KMS-11 (cell line): ENCODE data around the gene RPTOR.

Experiments
- H2AFZ ChIP-seq: fragments of 200-600 bp; sonication (generic); 2 replicates; pipeline ENCODE4 v1.6.1; 2016; ENCODE audit warnings: antibody characterized with exemption, mixed run types, low read depth
- H3K27ac ChIP-seq: fragments of 200-600 bp; sonication (generic); 2 replicates; pipeline ENCODE4 v1.6.1; 2016; ENCODE audit warnings: mild to moderate bottlenecking, mixed run types
- H3K27me3 ChIP-seq: fragments of 200-600 bp; sonication (generic); 2 replicates; pipeline ENCODE4 v1.6.1; 2017; ENCODE audit warnings: mild to moderate bottlenecking, low read depth, mixed run types, moderate library complexity; ENCODE audit not compliant: insufficient read depth
- H3K36me3 ChIP-seq: fragments of 200-600 bp; sonication (generic); 2 replicates; pipeline ENCODE4 v1.6.1; 2017; ENCODE audit warnings: mild to moderate bottlenecking, mixed run types; ENCODE audit not compliant: insufficient read depth
- H3K4me1 ChIP-seq: fragments of 200-600 bp; sonication (generic); 2 replicates; pipeline ENCODE4 v1.6.1; 2016; ENCODE audit warnings: mild to moderate bottlenecking, low read depth, mixed run types; ENCODE audit not compliant: poor library complexity, severe bottlenecking
- H3K4me2 ChIP-seq: fragments of 200-600 bp; sonication (generic); 2 replicates; pipeline ENCODE4 v1.7.0; 2016; ENCODE audit warnings: mild to moderate bottlenecking, mixed run types
- H3K4me3 ChIP-seq: fragments of 200-600 bp; sonication (generic); IDR thresholded peaks from 2 replicates; pipeline ENCODE4 v1.6.1; 2017; ENCODE audit warnings: low read depth, low read length, mixed read lengths; ENCODE audit not compliant: insufficient read depth
- H3K79me2 ChIP-seq: fragments of 200-600 bp; sonication (generic); 2 replicates; pipeline ENCODE4 v1.6.1; 2016; ENCODE audit warnings: low read depth, mixed run types; ENCODE audit not compliant: insufficient read depth
- H3K9ac ChIP-seq: fragments of 200-600 bp; sonication (generic); 2 replicates; pipeline ENCODE4 v1.6.1; 2016; ENCODE audit warnings: mild to moderate bottlenecking, mixed run types
- H4K20me1 ChIP-seq: fragments of 200-600 bp; sonication (generic); 2 replicates; pipeline ENCODE4 v1.6.1; 2016; ENCODE audit warnings: mild to moderate bottlenecking, mixed run types; ENCODE audit not compliant: insufficient read depth
- CTCF ChIP-seq: fragments of 200-600 bp; sonication (generic); conservative IDR thresholded peaks from 2 replicates; pipeline ENCODE4 v1.6.1; 2017; ENCODE audit warnings: low read depth, mild to moderate bottlenecking, antibody characterized with exemption, low read length, moderate library complexity, mixed read lengths

The RPTOR gene

GRCh38 chr17:80693511-80693910, 148.9 kb downstream of the RPTOR start:
- H3K4me1 ChIP-seq, result no peaks in the 10 kb centered on the region
- H3K36me3 ChIP-seq, result no peaks in the 10 kb centered on the region
- no peak overlapping the region for H3K27ac ChIP-seq
- H2AFZ ChIP-seq, result no peak overlapping the region
- no peak for TF ChIP-seq CTCF
- no peak overlapping the region for H3K9ac ChIP-seq
- H4K20me1 ChIP-seq, result no peaks in the 10 kb centered on the region
- H3K27me3 ChIP-seq, result no peaks in the 10 kb centered on the region
- H3K4me2 ChIP-seq, result no peak overlapping the region
- H3K4me3 ChIP-seq, result no peak overlapping the region
- no peaks in the 10 kb centered on the region for H3K79me2 ChIP-seq

- no peak for TF ChIP-seq CTCF
- Histone ChIP-seq H3K4me1 (no peaks in the 10 kb centered on the region), H3K36me3 (no peaks in the 10 kb centered on the region), H3K79me2 (no peaks in the 10 kb centered on the region), H4K20me1 (no peaks in the 10 kb centered on the region), H2AFZ (no peak overlapping the region), H3K4me3 (no peak overlapping the region), H3K9ac (no peak overlapping the region), H3K4me2 (no peak overlapping the region), H3K27ac (no peak overlapping the region), H3K27me3 (no peaks in the 10 kb centered on the region)
These were observed 149.7 kb downstream of the RPTOR start for GRCh38 chr17:80694085-80694991.

GRCh38 chr17:80694992-80695912, 150.6 kb downstream of the RPTOR start:
- H3K4me3 ChIP-seq, result no peak overlapping the region
- no peak overlapping the region for H3K9ac ChIP-seq
- H2AFZ ChIP-seq, result no peak overlapping the region
- no peak overlapping the region for H3K4me2 ChIP-seq
- H3K4me1 ChIP-seq, result no peaks in the 10 kb centered on the region
- no peaks in the 10 kb centered on the region for H3K79me2 ChIP-seq
- H3K27ac ChIP-seq, result no peak overlapping the region
- no peaks in the 10 kb centered on the region for H3K36me3 ChIP-seq
- no peaks in the 10 kb centered on the region for H3K27me3 ChIP-seq
- no peaks in the 10 kb centered on the region for H4K20me1 ChIP-seq
- TF ChIP-seq CTCF, result no peak

- no peak overlapping the region for H3K27ac ChIP-seq
- no peaks in the 10 kb centered on the region for H3K79me2 ChIP-seq
These were observed 151.3 kb downstream of the RPTOR start for GRCh38 chr17:80695979-80696378.

More at GRCh38 chr17:80695979-80696378, 151.3 kb downstream of the RPTOR start:
- no peaks in the 10 kb centered on the region for H3K27me3 ChIP-seq
- H3K4me3 ChIP-seq, result no peak overlapping the region
- no peaks in the 10 kb centered on the region for H4K20me1 ChIP-seq
- no peaks in the 10 kb centered on the region for H3K36me3 ChIP-seq
- no peak for TF ChIP-seq CTCF
- H3K9ac ChIP-seq, result no peak overlapping the region
- H2AFZ ChIP-seq, result no peak overlapping the region
- no peaks in the 10 kb centered on the region for H3K4me1 ChIP-seq
- H3K4me2 ChIP-seq, result no peak overlapping the region
